ENCODE results near the gene SECTM1.

Gene SECTM1

DNA sequence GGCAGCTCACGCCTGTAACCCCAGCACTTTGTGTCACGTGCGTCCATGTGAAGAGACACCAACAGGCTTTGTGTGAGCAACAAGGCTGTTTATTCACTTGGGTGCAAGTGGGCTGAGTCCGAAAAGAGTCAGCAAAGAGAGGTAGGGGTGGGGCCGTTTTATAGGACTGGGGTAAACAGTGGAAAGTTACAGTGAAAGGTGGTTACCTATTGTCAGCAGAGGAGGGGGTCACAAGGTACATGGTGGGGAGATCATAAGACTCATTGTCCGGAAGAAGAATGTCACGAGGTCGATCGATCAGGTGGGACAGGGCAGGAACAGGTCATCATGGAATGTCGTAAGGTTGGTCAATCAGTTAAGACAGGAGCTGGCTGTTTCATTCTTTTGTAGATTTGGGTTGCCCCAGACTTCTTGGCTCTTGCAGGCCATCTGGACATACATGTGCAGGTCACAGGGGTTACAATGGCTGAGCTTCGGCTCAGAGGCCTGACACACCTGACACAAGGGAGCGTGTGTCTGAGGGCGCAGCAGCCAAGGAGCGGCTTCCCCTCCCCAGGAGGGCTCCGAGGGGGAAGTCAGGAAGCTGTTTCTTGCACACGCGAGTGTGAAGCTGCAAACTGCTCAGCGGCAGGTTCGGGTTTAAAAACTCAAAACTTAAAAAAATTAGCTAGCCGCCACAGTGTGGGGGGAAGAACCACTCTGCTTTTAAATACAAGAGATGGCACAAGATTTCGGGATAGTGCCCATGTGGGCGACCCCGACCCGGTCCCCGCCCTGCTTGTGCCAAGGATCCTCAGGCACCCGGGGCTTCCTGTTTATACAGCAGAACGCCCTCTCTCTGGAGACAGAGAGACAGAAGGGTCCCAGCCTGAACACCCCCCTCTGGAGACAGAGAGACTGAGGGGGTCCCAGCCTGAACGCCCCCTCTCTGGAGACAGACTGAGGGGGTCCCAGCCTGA is 13.1 kb upstream of the SECTM1 start:
- no peak for DNase-seq

DNA sequence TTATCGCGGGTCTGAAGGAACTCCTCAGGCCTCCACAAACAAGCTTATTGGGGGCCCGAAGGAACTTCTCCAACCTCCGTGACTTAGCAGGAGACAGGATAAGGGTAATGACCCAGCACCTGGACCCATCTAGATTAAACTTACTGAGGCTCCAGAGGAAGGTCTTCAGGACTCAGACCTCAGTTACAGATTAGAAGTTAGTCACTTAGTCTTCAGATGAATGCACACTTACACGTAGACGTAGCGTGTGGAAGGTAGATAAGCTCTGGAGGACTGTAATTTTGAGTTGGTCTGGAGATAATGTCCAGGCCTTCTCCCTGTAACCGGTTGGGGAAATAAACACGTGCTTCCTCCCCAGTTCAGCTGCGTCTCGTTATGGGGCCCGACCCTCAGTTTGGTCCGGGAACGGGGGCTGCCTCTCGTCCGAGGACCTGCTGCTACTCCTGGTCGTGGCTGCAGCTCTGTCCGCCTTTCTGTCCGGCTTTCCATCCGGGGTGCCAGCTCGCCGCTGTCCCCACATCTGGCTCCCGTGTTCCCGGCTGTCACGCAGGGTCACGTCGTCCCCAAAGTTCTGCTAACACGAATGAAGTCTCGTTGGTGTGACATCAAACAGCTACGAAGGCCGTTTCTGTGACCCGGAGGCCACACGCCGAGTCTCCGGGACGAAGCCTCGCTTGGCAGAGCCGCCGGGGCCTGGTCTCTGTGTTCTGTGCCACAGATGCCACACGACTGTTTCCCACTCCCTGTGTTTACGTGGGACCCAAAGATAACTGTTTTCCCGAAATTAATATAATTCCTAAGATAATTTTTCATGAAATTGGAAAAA is 11.8 kb upstream of the SECTM1 start:
- no peak for DNase-seq

DNA sequence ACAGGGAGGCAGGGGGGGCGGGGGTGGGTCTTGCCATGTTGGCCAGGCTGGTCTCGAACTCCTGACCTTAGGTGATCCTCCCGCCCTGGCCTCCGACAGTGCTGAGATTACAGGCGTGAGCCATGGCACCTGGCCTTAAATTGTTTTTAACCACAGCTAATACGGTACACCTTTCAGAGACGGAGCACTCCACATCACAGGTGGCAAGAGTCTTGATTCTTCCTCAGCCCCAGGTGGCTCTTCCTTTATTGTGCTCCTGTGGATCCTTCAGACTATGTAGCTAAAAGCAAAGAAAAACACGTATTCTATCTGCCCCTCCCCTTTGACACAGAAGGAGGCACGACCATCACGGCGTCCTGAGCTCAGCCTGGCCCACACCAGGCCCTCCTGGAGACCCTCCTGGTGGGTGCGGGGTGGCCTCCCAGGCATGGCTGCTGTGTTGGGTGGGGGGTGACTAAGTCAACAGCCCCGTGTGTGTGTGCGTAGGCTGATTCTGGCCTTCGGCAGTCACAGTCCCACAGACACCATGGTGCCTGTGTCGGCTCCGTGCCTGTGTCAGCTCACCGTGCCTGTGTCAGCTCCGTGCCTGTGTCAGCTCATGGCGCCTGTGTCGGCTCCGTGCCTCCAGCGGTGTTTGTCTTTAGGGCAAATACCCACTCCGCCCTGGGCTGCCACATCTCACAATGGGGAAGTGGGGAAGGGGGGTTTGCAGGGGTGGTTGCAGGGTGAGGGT is 10.8 kb upstream of the SECTM1 start:
- no peak for DNase-seq

DNA sequence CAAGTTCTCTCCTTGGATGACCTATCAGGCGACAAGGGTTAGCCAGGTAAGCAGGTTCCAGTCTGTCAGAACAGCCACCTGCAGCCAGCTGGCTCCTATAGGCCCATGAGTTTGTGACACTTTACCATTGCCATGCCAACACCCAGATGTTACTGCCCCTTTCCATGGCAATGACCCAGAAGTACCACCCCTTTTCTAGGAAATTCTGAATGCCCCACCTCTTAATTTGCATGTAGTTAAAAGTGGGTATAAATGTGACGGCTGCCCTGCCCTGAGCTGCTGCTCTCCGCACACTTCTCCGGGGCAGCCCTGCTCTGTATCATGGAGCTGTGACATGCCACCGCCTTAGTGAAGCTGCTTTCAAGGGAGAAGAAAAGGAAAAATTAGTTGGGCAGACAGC is 10.0 kb upstream of the SECTM1 start:
- DNase-seq, result no peak

DNA sequence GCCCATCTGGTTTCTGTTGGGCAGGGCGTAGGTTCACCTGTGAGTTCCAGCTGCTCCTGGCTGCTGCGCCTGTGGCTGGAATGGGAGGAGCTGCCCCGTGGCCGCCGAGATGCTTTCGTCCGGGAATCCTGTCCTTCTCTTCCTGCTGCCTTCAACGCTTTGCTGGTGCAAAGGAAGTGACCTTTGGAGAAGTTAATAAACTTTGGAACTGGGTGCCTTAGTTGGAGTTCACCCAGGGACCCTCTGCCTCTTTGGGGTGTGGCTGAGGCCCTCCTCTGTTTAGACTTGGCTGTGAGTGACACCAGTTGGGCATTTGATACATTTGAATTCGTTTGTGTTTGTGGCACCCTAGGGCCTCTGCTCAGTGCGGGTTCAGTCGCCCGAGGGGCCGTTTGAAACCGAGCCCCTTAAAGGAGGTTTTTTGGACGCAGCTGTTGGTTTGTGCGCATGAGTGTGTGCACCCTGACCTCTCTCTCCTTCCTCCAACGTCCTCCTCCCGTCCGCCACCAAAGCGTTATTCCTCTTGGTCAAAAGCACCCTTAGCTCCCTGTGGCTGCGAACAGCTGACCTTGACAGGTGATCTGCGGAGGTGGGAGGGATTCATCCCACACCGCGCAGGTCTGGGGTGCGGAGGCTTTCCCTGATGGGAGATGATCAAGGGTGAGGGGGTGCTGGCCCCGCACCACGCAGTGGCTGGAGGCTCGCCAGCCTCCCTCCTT is 9.0 kb upstream of the SECTM1 start:
- DNase-seq, result no peak

DNA sequence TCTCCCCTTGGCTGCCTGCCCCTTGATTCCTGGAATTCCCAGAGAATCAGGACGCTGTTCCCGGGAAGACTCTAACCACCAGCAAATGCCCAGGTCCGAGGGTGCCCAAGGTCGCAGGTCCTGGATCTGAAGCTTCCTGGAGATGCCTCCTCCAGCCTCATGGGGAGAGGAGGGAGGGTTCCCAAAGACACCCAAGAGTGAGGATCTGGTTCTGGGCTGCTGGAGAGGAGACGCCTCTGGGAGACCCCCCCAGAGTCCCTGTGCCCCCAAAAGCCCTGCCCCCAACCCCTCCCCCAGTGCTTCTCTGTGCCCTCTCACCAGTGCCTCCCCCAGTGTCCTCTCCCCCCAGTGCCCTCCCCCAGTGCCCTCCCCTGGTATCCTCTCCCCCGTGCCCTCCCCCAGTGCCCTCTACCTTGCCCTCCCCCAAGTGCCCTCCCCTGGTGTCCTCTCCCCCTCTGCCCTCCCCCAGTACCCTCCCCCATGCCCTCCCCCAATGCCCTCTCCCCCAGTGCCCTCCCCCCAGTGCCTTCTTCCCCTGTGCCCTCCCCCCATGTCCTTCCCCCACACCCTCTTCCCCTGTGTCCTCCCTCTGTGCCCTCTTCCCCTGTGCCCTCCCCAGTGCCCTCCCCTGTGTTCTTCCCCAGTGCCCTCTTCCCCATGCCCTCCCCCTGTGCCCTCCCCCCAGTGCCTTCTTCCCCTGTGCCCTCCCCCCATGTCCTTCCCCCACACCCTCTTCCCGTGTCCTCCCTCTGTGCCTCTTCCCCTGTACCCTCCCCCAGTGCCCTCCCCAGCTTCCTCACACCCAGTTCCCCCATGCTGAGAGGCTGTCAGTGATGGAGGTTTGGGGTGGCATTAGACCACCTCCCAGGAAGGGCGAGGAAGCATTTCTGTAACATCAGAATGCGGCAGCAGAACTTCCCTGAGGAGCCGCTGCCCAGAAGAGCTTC is 6.3 kb upstream of the SECTM1 start:
- no peak for DNase-seq

DNA sequence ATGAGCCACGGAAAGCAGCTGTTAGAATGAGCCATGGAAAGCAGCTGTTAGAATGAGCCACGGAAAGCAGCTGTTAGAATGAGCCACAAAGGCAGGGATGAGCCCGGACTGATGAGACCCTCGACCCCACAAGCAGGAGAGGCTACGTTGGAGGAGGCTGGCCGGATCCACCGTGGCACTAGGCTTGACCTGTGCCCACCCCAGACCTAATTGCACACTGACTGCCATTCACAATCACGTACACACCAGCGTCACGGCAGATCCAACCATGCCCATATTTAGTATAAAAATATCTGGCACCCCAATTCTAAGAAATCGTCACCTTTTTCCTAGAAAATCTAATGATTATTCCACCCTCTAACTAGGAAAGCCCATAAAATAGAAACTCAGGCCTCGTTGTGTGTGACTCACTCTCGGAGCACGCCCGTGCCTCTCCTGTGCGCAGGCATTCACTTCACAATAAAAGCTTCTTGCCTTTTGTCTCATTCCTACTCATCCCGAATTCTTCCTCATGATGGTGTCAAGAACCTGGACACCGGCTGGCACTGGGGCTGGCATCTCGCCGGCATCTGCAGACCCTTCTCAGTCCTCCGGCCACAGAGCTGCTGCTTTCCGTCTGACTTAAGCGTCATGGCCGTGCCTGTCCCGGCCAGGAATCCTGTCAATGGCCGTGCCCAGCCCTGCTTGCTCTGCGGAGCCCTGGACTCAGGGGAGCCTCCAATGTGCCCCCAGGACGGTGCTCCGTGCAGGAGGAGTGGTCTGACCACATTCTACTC is 5.5 kb upstream of the SECTM1 start:
- no peak for DNase-seq

DNA sequence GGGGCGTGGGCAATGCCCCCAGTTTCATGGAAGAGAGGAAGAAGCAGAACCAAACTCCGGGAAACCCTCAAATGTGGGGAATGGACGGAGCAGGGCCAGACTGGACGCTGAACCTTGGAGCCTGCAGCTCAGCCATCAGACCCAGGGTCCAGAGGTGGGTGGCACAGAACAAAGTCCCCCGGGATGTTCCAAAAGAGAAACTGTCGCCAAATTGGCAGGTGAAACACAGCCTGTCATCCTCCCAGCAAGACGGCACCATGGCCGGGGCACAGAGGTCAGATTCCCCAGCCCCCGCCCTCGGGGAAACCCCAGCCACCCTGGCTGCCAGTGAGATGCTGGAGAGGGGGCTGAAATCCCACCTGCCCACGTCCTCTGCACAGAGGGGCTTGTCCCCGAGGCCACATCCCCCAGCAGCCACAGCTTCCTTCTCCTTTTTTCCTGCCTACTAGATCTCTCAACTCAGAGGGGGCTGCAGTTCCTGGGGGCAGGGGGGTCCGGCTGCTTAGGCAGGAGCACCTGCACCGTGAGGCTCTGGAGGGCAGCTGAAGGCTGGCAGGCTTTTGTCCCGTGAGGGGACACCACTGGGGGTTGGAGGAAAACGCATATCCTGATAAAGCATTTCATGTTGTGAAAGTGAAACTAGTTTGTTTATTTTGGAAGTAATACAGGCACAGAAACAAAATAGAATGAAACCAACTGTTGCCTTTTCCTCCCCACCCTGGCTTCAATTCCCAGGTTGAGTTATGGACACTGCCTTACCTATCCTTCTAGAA is 1.2 kb upstream of the SECTM1 start:
- DNase-seq, result no peak

DNA sequence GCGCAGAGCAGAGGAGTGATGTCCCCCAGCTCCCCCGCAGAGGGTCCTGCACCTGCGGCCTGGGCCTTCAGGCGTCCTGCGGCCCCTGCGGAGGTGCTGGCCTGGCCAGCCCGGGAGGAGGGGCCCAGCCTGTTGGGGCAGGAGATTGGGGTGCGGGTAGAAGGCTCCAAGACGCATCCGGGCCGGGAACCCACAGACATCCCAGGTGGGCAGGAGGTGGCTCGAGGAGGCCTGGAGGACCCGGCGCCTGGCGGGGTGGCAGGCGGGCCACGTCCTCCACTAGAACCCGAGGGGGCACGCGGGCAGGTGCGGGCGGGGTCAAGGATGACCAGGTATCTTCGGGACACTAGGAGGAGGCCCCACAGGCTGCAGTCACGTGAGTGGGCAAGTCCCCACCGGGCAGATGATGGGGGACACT is 647 bp upstream of the SECTM1 start:
- no peak for DNase-seq

DNA sequence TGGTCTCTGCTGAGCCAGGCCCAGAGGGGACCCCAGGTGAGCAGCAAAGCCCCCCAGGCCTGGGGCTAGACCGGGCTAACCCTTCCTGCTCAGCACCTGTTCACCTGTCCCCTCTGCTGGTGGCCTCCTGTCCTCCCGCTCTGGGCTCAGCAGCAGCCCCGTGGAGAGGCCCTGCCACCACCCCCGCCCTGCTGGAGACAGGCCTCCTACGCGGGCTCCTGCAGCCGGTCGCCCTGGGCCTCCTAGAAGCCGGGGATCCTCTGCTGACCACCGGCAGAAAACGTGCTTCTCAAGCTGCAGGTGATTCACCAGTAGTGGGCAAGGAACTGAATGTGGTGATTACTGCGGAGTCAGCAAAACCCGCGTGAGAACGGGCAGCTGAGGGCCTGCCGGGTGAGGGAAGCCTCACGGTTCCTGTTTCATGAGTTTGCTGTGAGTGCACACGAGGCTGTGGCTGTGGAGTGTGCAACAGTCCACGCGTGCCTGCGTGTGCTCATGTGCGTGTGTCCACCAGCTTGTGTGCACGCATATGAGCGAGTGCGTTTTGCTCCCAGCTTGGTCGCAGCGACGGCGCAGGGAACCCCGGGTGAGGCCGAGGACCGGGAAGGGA is 792 bp downstream of the SECTM1 start:
- DNase-seq, result peak; percentile 13

DNA sequence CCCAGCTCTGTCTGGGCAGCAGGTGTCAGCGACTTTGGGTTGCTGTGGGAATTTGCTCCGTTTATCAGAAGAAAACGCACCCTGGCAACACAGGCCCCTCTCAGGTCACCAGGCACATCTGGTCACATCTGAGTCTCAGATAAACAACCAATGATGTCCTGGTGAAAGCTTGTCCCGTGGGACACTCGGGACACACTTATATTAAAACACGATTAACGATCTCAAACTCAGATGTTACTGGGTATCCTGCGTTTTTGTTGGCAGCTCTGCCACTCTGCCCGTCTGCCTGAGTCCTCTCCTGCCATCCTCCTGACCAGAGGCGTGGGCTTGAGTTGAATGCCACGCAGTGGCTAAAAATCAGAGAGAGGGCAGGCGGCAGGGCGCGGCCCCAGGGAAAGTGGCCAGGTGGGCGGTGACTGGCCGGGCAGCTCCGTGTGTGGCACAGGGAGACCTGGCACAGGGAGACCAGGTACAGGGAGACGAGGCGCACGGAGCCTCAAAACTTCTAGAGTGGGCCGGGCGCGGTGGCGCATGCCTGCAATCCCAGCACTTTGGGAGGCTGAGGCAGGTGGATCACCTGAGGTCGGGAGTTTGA is 2.1 kb downstream of the SECTM1 start:
- DNase-seq, result no peak

DNA sequence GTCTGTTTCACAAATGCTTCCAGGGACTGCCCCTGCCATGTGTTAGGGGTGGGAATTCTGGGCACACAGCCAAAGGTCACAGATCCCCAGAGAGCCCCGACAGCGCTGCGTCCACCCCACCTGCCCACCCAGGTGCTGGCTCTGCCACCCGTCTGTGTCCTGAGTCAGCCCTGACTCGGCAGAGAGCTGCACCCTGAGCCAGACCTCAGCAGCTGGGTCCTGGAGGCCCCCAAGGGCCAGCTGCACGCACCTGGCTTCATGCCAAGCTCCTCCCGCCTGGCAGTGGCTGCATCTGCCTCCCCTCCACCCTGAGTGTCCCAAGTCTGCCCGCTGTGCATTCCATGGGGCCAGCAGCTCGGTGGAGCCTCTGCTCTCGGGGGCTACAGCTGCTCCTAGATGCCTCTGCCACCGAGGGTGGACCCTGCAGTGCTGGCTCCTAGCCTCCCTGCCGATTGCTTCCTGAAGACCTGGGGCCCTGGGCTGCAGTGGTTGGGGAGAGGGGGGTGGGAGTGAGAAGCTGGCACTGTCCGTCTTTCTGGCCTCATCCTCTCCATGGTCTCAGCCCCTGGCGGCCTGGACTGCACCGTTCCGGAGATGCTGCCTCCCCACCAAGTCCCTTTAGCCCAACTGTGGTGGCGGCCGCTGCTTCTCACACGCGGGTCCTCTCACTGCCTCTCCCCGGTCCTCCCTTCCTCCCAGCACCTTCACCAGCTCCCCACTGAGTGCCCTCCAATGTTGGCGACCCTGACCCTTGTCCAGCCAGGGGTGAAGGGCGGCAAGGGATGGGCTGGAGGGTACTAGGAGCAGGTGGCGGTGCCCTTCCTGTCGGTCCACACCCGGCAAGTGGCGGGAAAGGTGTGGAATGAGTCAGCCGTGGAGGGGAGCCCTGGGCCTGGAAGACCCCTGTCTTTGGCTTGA is 3.0 kb downstream of the SECTM1 start:
- no peak for DNase-seq

DNA sequence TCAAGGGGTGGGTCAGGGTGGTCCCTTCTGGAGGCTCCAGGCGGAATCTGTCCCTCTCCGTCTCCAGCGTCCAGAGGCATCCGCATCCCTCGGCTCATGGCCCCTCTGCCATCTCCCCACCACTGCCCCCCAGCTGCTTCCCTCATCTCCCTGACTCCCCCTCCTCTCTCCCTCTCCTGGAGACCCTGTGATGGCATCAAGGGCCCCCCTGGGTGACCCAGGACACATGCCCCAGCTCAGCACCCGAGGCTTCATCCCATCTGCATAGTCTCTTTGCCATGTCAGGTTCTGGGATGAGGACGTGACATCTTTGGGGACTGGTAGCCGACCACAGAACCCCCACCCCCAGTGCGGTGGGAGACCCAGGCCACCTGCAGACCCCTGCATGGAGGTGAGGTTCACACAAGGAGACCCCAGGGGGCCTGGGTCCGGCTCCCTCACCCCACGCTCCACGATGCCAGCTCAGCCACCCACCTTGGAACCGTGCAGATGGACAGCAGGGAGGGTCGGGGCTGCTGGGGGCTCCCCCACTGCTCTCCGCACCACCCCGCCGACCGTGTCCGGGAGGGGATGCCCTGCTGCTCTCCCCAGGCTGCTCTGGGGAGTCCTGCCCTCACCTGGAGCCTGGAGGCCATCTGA is 3.8 kb downstream of the SECTM1 start:
- DNase-seq, result no peak

DNA sequence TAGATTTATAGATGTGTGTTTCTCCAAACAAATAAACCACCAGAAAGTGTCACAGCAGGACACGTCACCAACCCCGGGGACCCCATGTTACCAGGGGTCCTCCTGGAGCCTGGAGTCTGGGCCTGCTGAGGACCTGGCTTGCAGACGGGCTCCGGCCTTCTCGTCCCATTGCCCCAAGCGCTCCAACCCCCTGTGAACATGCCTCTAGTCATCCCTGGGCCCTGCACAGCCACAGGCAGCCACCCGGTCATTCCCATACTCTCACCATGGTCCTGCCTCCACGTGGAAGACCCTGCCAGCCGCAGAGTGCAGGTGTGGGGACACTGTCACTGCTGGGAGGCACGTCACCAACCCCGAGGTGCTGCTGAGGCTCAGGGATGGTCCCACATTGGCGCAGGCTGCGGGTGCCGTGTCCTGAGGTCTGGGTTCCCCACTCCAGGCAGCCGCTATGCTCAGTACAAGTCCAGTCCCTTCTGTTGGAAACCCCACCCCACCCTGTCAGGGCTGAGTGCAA is 4.5 kb downstream of the SECTM1 start:
- no peak for DNase-seq

DNA sequence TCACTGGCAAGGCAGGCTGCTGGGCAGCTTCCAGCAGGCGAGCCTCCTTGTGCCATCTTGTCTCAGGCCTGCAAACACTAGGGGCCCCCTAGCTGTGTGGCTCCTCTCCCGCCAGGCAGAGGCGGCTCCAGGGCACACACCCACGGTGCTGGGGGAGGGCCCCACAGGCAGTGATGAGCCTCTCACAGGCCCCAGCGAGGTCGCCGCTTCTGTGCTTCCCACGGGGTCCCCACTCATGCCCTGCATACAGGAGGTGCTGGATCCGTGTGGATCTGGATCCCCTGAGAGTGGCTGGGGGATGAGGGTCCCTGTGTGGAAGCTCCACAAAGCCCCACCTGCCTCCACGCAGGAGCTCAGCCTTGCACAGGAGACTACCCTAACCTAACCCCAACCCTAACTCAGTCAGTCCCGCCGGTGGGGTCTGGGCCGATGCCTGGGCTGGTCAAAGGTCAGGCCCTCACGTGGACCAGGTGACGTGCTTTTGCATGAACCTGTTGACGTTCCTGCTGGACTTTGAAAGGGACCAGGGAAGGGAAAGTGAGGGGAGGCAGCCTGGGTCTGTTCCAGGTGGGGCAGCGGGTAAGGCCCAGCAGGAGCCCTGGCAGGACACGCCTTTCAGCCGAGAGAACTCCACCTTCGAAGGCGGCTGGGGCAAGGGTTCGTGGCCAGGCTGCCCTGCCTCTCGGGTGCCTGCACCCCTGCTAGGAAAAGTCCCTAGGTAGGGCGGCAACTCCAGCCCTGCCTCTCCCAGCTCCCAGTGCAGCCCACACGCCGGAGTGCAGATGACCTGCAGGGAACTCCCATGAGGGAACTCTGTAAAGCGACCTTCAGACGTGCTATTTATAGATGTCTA is 5.2 kb downstream of the SECTM1 start:
- DNase-seq, result no peak

DNA sequence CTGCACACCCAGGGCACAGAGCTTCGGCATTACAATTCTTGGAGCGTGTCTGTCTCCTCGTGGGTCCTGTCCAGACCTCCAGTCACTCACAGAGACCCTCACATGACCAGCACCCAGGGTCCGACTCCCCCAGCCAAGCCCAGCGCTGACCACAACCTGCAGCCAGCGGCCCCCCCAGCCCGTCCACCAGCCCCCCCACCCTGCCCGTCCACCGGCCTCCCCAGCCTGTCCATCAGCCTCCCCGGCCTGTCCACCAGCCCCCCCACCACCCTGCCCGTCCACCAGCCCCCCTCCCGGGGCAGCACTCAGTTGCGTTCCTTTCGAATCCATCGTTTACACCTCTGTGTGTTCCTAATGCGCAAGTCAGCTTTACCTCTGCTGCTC is 5.8 kb downstream of the SECTM1 start:
- DNase-seq, result no peak
